GM23338 (cell line): ENCODE results near the gene TTC39B.

ENCODE experiments used
- CREB1 ChIP-seq: fragments of 250-450 bp; sonication (Bioruptor Pico); IDR thresholded peaks from 2 replicates; pipeline ENCODE4 v1.5.0; 2020; ENCODE audit warnings: low read depth, mild to moderate bottlenecking, moderate library complexity
- EZH2 ChIP-seq: fragments of 200-600 bp; sonication (generic); IDR thresholded peaks from one replicate; pipeline ENCODE4 v1.8.0; 2017; ENCODE audit warnings: antibody characterized with exemption, mild to moderate bottlenecking, low read depth; ENCODE audit not compliant: unreplicated experiment
- EZH2phosphoT487 ChIP-seq: fragments of 200-600 bp; sonication (generic); IDR thresholded peaks from one replicate; pipeline ENCODE4 v1.8.1; 2018; ENCODE audit warnings: antibody characterized with exemption; ENCODE audit not compliant: unreplicated experiment
- JUNB ChIP-seq: IDR thresholded peaks from one replicate; pipeline ENCODE4 v1.6.1; 2016; ENCODE audit warnings: antibody characterized with exemption; ENCODE audit not compliant: unreplicated experiment
- NANOG ChIP-seq: IDR thresholded peaks from 2 replicates; pipeline ENCODE4 v1.6.1; 2016; ENCODE audit warnings: antibody characterized with exemption, borderline replicate concordance
- POLR2AphosphoS5 ChIP-seq: IDR thresholded peaks from 2 replicates; pipeline ENCODE4 v1.6.1; 2016; ENCODE audit warnings: antibody characterized with exemption, low read depth
- ZNF114 ChIP-seq: fragments of 250-450 bp; sonication (Bioruptor Pico); IDR thresholded peaks from 2 replicates; pipeline ENCODE4 v1.5.0; 2020; ENCODE audit warnings: mild to moderate bottlenecking, moderate library complexity
- ZNF331 ChIP-seq: fragments of 250-450 bp; sonication (Bioruptor Pico); IDR thresholded peaks from 2 replicates; pipeline ENCODE4 v1.5.0; 2020; ENCODE audit warnings: low read depth, mild to moderate bottlenecking, moderate library complexity
- TF ChIP-seq, protein P1 (sequence below), 2 experiments: fragments of 200-600 bp in 1 of 2; sonication (generic) in 1 of 2; conservative IDR thresholded peaks; 2 replicates each; pipeline versions ENCODE4 v1.5.1 to v1.6.1; 2016 to 2017; ENCODE audit warnings: antibody characterized with exemption in 2 of 2, low read depth in 2 of 2, mild to moderate bottlenecking in 2 of 2, moderate library complexity in 1 of 2
- TF ChIP-seq, protein P2 (sequence below): IDR thresholded peaks from one replicate; pipeline ENCODE4 v1.6.1; 2018; ENCODE audit warnings: antibody characterized with exemption; ENCODE audit not compliant: unreplicated experiment
- TF ChIP-seq, protein P3 (sequence below): fragments of 250-450 bp; sonication (Bioruptor Pico); IDR thresholded peaks from 2 replicates; pipeline ENCODE4 v1.5.0; 2020; ENCODE audit warnings: mild to moderate bottlenecking, moderate library complexity

DNA sequence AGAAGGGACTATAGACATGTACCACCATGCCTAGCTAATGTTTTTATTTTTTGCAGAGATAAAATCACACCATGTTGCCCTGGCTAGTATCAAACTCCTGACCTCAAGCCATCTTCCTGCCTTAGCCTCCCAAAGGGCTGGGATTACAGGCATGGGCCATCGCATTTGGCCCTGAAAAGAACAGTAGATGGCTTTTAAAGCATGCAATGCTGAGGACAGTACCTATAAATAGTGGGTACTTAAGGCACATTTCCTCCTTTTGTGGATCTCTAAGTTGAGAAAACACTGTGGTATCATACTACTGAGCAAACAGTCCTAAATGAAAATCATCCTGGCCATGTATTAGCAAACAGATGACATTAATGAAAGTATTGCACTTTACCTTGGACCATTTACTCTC is 119.4 kb downstream of the TTC39B start:
- TF ChIP-seq, protein P1, sequence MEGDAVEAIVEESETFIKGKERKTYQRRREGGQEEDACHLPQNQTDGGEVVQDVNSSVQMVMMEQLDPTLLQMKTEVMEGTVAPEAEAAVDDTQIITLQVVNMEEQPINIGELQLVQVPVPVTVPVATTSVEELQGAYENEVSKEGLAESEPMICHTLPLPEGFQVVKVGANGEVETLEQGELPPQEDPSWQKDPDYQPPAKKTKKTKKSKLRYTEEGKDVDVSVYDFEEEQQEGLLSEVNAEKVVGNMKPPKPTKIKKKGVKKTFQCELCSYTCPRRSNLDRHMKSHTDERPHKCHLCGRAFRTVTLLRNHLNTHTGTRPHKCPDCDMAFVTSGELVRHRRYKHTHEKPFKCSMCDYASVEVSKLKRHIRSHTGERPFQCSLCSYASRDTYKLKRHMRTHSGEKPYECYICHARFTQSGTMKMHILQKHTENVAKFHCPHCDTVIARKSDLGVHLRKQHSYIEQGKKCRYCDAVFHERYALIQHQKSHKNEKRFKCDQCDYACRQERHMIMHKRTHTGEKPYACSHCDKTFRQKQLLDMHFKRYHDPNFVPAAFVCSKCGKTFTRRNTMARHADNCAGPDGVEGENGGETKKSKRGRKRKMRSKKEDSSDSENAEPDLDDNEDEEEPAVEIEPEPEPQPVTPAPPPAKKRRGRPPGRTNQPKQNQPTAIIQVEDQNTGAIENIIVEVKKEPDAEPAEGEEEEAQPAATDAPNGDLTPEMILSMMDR (conservative IDR thresholded peaks at IDR 0.05; ENCODE audit: low read depth in 2 of 2) = no peak
- TF ChIP-seq, protein P2, sequence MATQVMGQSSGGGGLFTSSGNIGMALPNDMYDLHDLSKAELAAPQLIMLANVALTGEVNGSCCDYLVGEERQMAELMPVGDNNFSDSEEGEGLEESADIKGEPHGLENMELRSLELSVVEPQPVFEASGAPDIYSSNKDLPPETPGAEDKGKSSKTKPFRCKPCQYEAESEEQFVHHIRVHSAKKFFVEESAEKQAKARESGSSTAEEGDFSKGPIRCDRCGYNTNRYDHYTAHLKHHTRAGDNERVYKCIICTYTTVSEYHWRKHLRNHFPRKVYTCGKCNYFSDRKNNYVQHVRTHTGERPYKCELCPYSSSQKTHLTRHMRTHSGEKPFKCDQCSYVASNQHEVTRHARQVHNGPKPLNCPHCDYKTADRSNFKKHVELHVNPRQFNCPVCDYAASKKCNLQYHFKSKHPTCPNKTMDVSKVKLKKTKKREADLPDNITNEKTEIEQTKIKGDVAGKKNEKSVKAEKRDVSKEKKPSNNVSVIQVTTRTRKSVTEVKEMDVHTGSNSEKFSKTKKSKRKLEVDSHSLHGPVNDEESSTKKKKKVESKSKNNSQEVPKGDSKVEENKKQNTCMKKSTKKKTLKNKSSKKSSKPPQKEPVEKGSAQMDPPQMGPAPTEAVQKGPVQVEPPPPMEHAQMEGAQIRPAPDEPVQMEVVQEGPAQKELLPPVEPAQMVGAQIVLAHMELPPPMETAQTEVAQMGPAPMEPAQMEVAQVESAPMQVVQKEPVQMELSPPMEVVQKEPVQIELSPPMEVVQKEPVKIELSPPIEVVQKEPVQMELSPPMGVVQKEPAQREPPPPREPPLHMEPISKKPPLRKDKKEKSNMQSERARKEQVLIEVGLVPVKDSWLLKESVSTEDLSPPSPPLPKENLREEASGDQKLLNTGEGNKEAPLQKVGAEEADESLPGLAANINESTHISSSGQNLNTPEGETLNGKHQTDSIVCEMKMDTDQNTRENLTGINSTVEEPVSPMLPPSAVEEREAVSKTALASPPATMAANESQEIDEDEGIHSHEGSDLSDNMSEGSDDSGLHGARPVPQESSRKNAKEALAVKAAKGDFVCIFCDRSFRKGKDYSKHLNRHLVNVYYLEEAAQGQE = no peak
- no peak for TF ChIP-seq EZH2
- TF ChIP-seq POLR2AphosphoS5 = no peak
- TF ChIP-seq EZH2phosphoT487 = no peak
- TF ChIP-seq ZNF331 = no peak
- no peak for TF ChIP-seq CREB1 (CRISPR knock-in tag)
- TF ChIP-seq, protein P3, sequence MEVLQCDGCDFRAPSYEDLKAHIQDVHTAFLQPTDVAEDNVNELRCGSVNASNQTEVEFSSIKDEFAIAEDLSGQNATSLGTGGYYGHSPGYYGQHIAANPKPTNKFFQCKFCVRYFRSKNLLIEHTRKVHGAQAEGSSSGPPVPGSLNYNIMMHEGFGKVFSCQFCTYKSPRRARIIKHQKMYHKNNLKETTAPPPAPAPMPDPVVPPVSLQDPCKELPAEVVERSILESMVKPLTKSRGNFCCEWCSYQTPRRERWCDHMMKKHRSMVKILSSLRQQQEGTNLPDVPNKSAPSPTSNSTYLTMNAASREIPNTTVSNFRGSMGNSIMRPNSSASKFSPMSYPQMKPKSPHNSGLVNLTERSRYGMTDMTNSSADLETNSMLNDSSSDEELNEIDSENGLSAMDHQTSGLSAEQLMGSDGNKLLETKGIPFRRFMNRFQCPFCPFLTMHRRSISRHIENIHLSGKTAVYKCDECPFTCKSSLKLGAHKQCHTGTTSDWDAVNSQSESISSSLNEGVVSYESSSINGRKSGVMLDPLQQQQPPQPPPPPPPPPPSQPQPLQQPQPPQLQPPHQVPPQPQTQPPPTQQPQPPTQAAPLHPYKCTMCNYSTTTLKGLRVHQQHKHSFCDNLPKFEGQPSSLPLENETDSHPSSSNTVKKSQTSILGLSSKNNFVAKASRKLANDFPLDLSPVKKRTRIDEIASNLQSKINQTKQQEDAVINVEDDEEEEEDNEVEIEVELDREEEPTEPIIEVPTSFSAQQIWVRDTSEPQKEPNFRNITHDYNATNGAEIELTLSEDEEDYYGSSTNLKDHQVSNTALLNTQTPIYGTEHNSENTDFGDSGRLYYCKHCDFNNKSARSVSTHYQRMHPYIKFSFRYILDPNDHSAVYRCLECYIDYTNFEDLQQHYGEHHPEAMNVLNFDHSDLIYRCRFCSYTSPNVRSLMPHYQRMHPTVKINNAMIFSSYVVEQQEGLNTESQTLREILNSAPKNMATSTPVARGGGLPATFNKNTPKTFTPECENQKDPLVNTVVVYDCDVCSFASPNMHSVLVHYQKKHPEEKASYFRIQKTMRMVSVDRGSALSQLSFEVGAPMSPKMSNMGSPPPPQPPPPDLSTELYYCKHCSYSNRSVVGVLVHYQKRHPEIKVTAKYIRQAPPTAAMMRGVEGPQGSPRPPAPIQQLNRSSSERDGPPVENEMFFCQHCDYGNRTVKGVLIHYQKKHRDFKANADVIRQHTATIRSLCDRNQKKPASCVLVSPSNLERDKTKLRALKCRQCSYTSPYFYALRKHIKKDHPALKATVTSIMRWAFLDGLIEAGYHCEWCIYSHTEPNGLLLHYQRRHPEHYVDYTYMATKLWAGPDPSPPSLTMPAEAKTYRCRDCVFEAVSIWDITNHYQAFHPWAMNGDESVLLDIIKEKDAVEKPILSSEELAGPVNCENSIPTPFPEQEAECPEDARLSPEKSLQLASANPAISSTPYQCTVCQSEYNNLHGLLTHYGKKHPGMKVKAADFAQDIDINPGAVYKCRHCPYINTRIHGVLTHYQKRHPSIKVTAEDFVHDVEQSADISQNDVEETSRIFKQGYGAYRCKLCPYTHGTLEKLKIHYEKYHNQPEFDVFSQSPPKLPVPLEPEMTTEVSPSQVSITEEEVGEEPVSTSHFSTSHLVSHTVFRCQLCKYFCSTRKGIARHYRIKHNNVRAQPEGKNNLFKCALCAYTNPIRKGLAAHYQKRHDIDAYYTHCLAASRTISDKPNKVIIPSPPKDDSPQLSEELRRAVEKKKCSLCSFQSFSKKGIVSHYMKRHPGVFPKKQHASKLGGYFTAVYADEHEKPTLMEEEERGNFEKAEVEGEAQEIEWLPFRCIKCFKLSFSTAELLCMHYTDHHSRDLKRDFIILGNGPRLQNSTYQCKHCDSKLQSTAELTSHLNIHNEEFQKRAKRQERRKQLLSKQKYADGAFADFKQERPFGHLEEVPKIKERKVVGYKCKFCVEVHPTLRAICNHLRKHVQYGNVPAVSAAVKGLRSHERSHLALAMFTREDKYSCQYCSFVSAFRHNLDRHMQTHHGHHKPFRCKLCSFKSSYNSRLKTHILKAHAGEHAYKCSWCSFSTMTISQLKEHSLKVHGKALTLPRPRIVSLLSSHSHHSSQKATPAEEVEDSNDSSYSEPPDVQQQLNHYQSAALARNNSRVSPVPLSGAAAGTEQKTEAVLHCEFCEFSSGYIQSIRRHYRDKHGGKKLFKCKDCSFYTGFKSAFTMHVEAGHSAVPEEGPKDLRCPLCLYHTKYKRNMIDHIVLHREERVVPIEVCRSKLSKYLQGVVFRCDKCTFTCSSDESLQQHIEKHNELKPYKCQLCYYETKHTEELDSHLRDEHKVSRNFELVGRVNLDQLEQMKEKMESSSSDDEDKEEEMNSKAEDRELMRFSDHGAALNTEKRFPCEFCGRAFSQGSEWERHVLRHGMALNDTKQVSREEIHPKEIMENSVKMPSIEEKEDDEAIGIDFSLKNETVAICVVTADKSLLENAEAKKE (CRISPR knock-in tag) = no peak
- peak; percentile 58; the same call in 1 of the 2 replicates for TF ChIP-seq NANOG
- TF ChIP-seq JUNB = no peak
- no peak for TF ChIP-seq ZNF114 (CRISPR knock-in tag)
